ENCODE measurements around the gene BGN.

The BGN gene

GRCh38 chrX:153513265-153513664, 18.5 kb downstream of the BGN start:
- no peak for DNase-seq (ENCODE audit: low read depth)
- TF ChIP-seq, protein P1, sequence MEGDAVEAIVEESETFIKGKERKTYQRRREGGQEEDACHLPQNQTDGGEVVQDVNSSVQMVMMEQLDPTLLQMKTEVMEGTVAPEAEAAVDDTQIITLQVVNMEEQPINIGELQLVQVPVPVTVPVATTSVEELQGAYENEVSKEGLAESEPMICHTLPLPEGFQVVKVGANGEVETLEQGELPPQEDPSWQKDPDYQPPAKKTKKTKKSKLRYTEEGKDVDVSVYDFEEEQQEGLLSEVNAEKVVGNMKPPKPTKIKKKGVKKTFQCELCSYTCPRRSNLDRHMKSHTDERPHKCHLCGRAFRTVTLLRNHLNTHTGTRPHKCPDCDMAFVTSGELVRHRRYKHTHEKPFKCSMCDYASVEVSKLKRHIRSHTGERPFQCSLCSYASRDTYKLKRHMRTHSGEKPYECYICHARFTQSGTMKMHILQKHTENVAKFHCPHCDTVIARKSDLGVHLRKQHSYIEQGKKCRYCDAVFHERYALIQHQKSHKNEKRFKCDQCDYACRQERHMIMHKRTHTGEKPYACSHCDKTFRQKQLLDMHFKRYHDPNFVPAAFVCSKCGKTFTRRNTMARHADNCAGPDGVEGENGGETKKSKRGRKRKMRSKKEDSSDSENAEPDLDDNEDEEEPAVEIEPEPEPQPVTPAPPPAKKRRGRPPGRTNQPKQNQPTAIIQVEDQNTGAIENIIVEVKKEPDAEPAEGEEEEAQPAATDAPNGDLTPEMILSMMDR (IDR thresholded peaks at IDR 0.05; ENCODE audit: low read depth, low read length, missing control alignments): no peak
- no peak overlapping the region for H3K4me3 ChIP-seq (ENCODE audit: low read depth, low read length)
- in situ Hi-C loops (cut with HindIII; ENCODE audit: low sequenced_read_pairs): no loop called here

DNA sequence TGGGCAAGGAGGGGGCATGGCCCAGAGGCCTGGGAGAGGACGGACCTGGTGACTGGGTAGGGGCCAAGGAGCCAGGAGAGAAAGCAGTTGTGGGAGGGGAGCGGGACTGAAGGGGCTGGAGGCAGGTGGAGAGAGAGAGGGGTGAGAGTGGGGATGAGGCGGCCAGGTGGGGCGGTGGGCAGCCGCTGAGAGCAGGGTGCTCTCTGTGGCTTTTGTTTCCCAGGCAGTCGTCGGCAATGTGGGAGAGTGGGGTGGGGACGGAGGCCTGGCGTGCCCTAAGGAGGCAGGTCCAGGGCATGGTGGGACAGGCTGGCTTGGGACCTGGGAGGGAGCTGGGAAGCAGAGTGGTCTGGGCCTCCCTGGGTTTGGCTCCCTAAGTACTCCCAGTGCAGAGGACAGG, 19.5 kb downstream of the BGN start:
- no peak overlapping the region for H3K4me3 ChIP-seq (ENCODE audit: low read depth, low read length)
- in situ Hi-C loops (cut with HindIII; ENCODE audit: low sequenced_read_pairs): no loop called here
- no peak for DNase-seq (ENCODE audit: low read depth)
- TF ChIP-seq, protein P1 (IDR thresholded peaks at IDR 0.05; ENCODE audit: low read depth, low read length, missing control alignments): no peak

DNA sequence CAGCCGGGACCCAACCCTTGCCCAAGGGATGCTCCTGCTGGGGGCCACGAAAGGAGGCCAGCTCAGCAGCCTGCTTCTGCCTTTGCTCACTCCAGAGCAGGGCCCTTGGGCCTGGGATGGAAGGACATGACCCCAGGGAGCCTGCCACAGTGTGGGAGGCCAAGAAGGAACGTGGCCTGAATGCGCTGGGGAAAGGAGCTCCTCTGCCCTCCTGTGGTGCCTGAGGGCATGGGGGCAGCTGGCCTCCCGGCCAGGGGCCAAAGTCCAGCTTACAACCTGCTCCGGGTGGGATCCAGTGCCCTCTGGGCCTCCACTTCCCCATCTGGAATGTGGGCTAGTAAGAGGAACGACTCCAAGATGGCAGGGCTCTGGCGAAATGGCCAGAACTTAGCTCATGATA, 20.7 kb downstream of the BGN start:
- no peak for DNase-seq (ENCODE audit: low read depth)
- TF ChIP-seq, protein P1 (IDR thresholded peaks at IDR 0.05; ENCODE audit: low read depth, low read length, missing control alignments): no peak
- H3K4me3 ChIP-seq (ENCODE audit: low read depth, low read length): no peak overlapping the region
- in situ Hi-C loops (cut with HindIII; ENCODE audit: low sequenced_read_pairs): no loop called here

DNA sequence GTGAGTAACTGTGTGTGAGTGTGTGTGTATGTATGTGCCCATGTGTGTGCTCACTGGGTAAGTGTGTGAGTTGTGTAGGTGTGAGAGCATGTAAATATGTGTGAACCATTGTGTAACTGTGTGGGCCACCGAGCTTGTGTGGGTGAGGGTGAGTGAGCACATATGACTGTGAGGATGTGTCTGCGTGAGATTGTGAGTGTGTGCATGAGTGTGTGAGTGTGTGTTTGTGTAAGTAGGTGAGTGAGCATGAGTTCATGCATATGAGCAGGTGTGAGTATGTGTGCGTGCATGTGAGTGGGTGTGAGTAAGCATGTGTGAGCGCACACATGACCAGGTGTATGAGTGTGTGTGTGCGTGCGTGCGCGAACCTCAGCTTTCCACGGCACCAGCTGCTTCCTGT, 21.3 kb downstream of the BGN start:
- in situ Hi-C loops (cut with HindIII; ENCODE audit: low sequenced_read_pairs): no loop called here
- TF ChIP-seq, protein P1 (IDR thresholded peaks at IDR 0.05; ENCODE audit: low read depth, low read length, missing control alignments): no peak
- DNase-seq (ENCODE audit: low read depth): no peak
- H3K4me3 ChIP-seq (ENCODE audit: low read depth, low read length): no peak overlapping the region

DNA sequence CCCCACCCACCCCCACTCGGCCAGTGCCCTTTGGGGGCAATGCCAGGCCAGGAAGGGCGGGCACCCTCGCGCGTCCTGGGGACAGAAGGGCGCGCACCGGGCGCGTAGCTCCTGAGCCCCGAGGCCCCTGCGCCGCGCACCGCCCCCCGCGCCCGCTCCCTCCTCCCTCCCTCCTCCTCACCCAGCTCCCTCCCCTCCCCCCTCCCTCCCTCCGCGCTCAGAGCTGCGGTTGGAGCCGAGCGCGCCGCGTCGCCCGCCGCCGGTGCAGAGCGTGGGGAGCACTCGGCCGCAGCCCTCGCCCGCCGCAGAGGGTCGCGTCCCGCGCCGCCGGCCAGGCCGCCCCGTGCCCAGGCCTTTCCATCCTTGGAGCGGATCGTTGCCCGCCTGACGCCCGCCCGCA, 22.6 kb downstream of the BGN start, which contains the start of gene ATP2B3:
Gene ATP2B3 (plus strand): TSS at position 220 of the 400 bp plus-strand sequence. CDS start 18,606 bp downstream, outside the sequence.
- H3K4me3 ChIP-seq (ENCODE audit: low read depth, low read length): no peak within 1 kb of the TSS
- no peak for DNase-seq (ENCODE audit: low read depth)
- TF ChIP-seq, protein P1 (IDR thresholded peaks at IDR 0.05; ENCODE audit: low read depth, low read length, missing control alignments): no peak
- in situ Hi-C loops (cut with HindIII; ENCODE audit: low sequenced_read_pairs): no loop called here

GRCh38 chrX:153517946-153518834, 23.4 kb downstream of the BGN start:
- DNase-seq (ENCODE audit: low read depth): no peak
- no peak overlapping the region for H3K4me3 ChIP-seq (ENCODE audit: low read depth, low read length)
- in situ Hi-C loops (cut with HindIII; ENCODE audit: low sequenced_read_pairs): no loop called here
- TF ChIP-seq, protein P1 (IDR thresholded peaks at IDR 0.05; ENCODE audit: low read depth, low read length, missing control alignments): no peak

All from astrocyte of the cerebellum (primary cell).